ENCODE data around the gene PPP1R14D.

Gene PPP1R14D

DNA sequence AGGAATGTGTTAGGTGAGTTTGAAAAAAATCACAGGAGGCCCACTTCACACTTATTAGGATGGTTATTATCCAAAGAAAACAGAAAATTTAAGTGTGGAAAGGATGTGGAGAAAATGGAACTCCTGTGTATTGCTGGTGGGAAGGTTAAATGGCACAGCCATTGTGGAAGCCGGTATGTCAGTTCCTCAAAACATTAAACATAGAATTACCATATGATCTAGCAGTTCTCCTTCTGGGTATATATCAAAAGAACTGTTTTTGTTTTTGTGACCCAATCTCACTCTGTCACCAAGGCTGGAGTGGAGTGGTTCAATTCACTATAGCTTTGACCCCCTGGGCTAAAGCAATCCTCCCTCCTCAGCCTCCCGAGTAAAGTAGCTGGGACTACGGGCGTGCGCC lies 32.0 kb downstream of the PPP1R14D start:
- DNase-seq (ENCODE audit: low spot score) = no peak
- TF ChIP-seq, protein P1, sequence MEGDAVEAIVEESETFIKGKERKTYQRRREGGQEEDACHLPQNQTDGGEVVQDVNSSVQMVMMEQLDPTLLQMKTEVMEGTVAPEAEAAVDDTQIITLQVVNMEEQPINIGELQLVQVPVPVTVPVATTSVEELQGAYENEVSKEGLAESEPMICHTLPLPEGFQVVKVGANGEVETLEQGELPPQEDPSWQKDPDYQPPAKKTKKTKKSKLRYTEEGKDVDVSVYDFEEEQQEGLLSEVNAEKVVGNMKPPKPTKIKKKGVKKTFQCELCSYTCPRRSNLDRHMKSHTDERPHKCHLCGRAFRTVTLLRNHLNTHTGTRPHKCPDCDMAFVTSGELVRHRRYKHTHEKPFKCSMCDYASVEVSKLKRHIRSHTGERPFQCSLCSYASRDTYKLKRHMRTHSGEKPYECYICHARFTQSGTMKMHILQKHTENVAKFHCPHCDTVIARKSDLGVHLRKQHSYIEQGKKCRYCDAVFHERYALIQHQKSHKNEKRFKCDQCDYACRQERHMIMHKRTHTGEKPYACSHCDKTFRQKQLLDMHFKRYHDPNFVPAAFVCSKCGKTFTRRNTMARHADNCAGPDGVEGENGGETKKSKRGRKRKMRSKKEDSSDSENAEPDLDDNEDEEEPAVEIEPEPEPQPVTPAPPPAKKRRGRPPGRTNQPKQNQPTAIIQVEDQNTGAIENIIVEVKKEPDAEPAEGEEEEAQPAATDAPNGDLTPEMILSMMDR (IDR thresholded peaks at IDR 0.05; ENCODE audit: borderline replicate concordance, control extremely low read depth, extremely low read depth, insufficient read depth, missing control alignments) = no peak
- in situ Hi-C loops (cut with MboI; ENCODE audit: low sequenced_read_pairs, unreplicated experiment) = no loop called here

DNA sequence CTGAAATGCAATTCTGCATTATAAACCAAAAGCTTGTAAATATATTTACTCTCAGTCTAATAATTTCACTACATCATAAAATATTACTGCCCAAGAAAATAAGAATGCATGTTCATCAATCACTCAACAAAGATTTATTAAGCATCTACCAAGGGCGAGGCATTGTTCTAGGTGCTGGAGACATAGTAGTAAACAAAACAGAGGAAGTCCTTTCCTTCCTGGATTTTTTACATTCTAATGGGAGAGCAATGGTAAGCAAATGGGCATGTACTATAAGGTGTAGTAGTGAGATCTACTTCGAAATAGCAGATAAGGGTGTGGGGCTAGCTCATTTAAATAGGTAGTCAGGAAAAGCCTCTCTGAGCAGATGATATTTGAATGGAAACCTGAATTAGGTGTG lies 32.5 kb downstream of the PPP1R14D start:
- DNase-seq (ENCODE audit: low spot score) = no peak
- in situ Hi-C loops (cut with MboI; ENCODE audit: low sequenced_read_pairs, unreplicated experiment) = no loop called here
- TF ChIP-seq, protein P1 (IDR thresholded peaks at IDR 0.05; ENCODE audit: borderline replicate concordance, control extremely low read depth, extremely low read depth, insufficient read depth, missing control alignments) = no peak

DNA sequence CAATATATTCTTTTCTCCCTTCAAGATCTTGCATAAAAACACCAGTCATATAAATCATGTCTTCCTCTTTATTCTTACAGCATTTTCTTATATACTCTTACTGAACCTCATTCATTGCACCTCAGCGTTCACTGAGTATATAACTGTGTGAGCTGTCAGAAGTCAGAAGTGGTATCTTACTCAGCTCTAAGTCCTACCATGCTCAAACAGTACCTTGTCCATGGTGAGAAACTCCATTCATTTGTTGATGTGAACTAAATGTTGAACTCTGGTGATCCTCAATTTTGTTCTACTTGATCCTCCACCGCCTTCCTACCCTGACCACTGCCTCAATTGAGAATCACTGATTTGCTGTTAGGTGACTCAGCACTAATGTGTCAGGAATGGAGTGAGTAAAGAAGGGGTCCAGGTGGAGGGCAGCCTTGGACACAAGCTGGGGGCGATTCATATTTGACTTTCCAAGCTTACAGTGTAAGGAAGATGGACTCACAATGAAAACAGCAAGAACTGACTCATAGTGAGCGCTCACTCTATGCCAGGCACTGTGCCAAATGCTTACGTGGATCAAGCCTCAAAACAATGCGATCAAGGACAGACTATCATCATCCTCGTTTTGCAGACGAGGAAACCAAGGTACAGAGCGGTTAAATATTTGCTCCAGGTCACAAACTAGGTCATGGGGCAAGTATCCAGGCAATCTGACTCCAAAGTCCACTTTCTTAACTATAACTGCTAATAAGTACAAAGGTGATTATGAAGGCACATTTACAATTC lies 35.1 kb downstream of the PPP1R14D start:
- TF ChIP-seq, protein P1 (IDR thresholded peaks at IDR 0.05; ENCODE audit: borderline replicate concordance, control extremely low read depth, extremely low read depth, insufficient read depth, missing control alignments) = no peak
- DNase-seq (ENCODE audit: low spot score) = no peak
- in situ Hi-C loops (cut with MboI; ENCODE audit: low sequenced_read_pairs, unreplicated experiment) = no loop called here

DNA sequence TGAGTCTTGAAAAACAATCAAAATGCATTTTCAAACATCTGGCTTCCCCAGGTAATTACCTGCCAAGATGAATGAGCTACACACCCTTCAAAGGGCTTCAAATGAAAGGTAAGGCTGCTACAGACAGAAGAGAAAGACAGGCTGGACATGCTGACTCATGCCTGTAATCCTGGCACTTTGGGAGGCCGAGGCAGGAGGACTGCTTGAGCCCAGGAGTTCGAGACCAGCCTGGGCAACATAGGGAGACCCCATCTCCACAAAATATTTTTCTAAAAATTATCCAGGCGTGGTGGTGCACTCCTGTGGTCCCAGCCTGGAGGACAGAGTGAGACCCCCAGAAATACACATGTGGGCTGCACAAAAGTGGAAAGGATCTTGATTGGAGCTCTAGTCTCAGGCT lies 36.1 kb downstream of the PPP1R14D start:
- no peak for DNase-seq (ENCODE audit: low spot score)
- TF ChIP-seq, protein P1 (IDR thresholded peaks at IDR 0.05; ENCODE audit: borderline replicate concordance, control extremely low read depth, extremely low read depth, insufficient read depth, missing control alignments) = no peak
- in situ Hi-C loops (cut with MboI; ENCODE audit: low sequenced_read_pairs, unreplicated experiment) = no loop called here

DNA sequence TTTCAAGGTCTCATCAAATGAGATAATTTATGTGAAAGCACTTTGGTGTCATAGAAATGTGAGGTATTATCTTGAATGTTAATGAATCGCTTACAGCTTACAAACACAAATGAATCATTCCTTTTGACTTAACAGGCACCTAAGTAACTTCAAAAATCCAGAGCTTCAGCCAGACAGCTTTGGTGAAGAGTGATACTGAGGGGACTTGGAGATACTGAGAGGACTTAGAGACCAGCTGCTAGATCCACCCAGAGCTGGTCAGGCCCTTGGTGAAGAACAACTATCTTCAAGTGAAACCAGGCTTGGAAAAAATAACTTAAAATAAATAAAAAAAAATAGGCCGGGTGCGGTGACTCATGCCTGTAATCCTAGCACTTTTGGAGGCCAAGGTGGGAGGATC lies 37.8 kb downstream of the PPP1R14D start:
- DNase-seq (ENCODE audit: low spot score) = no peak
- TF ChIP-seq, protein P1 (IDR thresholded peaks at IDR 0.05; ENCODE audit: borderline replicate concordance, control extremely low read depth, extremely low read depth, insufficient read depth, missing control alignments) = no peak
- in situ Hi-C loops (cut with MboI; ENCODE audit: low sequenced_read_pairs, unreplicated experiment) = no loop called here

DNA sequence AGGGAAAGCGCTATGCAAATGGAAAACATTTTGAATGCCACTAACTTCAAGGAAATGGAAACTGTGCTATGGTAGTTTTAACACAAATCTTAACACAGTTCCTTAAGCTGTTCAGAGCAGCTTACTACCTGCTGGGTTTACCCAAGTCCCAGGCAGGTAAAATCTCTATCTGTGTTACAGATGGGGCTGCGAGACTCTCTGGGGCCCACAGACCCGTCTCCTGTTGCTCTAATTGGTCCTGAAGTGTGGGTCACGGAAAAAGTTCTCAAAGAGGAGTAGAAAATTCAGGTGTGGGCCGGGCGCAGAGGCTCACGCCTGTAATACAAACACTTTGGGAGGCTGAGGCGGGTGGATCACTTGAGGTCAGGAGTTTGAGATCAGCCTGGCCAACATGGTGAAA lies 38.5 kb downstream of the PPP1R14D start:
- TF ChIP-seq, protein P1 (IDR thresholded peaks at IDR 0.05; ENCODE audit: borderline replicate concordance, control extremely low read depth, extremely low read depth, insufficient read depth, missing control alignments) = no peak
- in situ Hi-C loops (cut with MboI; ENCODE audit: low sequenced_read_pairs, unreplicated experiment) = no loop called here

More for the DNA sequence above, 38.5 kb downstream of the PPP1R14D start:
- DNase-seq (ENCODE audit: low spot score) = no peak
